HEK293 (cell line): ENCODE data around the gene NET1.

Source experiments
- ATF2 ChIP-seq: fragments of 450-650 bp; formaldehyde crosslinking; IDR thresholded peaks from 2 replicates; pipeline ENCODE4 v1.5.1; 2016; ENCODE audit warnings: missing biosample characterization, missing genetic modification characterization, low read depth
- BCL6B ChIP-seq: fragments of 450-650 bp; formaldehyde crosslinking; IDR thresholded peaks from 2 replicates; pipeline ENCODE4 v1.5.1; 2017; ENCODE audit warnings: missing biosample characterization, missing genetic modification characterization
- HOXC10 ChIP-seq: sonication (generic); formaldehyde crosslinking; IDR thresholded peaks from 2 replicates; pipeline ENCODE4 v1.8.1; 2023; ENCODE audit warnings: mild to moderate bottlenecking, missing genetic modification reagents
- HOXD13 ChIP-seq: sonication (generic); formaldehyde crosslinking; IDR thresholded peaks from 2 replicates; pipeline ENCODE4 v1.8.0; 2022; ENCODE audit warnings: missing genetic modification reagents, borderline replicate concordance
- INSM2 ChIP-seq: fragments of 450-650 bp; formaldehyde crosslinking; IDR thresholded peaks from 2 replicates; pipeline ENCODE4 v1.5.1; 2016; ENCODE audit warnings: missing biosample characterization, missing genetic modification characterization
- KLF16 ChIP-seq: fragments of 450-650 bp; formaldehyde crosslinking; IDR thresholded peaks from 2 replicates; pipeline ENCODE4 v1.5.1; 2017; ENCODE audit warnings: missing biosample characterization, missing genetic modification characterization
- KLF17 ChIP-seq: fragments of 450-650 bp; formaldehyde crosslinking; IDR thresholded peaks from 2 replicates; pipeline ENCODE4 v1.5.1; 2016; ENCODE audit warnings: missing biosample characterization, missing genetic modification characterization
- OVOL3 ChIP-seq: fragments of 450-650 bp; formaldehyde crosslinking; IDR thresholded peaks from 2 replicates; pipeline ENCODE4 v1.5.1; 2016; ENCODE audit warnings: missing biosample characterization, missing genetic modification characterization
- RBAK ChIP-seq: fragments of 450-650 bp; formaldehyde crosslinking; IDR thresholded peaks from 2 replicates; pipeline ENCODE4 v1.5.1; 2016; ENCODE audit warnings: missing biosample characterization, missing genetic modification characterization
- WT1 ChIP-seq: fragments of 450-650 bp; formaldehyde crosslinking; IDR thresholded peaks from 2 replicates; pipeline ENCODE4 v1.5.1; 2016; ENCODE audit warnings: missing biosample characterization, missing genetic modification characterization
- ZBTB17 ChIP-seq: fragments of 450-650 bp; formaldehyde crosslinking; IDR thresholded peaks from 2 replicates; pipeline ENCODE4 v1.5.1; 2016; ENCODE audit warnings: missing biosample characterization, missing genetic modification characterization
- ZBTB20 ChIP-seq: fragments of 450-650 bp; formaldehyde crosslinking; IDR thresholded peaks from 2 replicates; pipeline ENCODE4 v1.5.1; 2016; ENCODE audit warnings: missing biosample characterization, missing genetic modification characterization
- ZBTB44 ChIP-seq: fragments of 450-650 bp; IDR thresholded peaks from 2 replicates; pipeline ENCODE4 v1.5.1; 2018; ENCODE audit warnings: missing biosample characterization, mild to moderate bottlenecking, missing genetic modification characterization
- ZBTB7A ChIP-seq: fragments of 450-650 bp; formaldehyde crosslinking; IDR thresholded peaks from 2 replicates; pipeline ENCODE4 v1.5.1; 2016; ENCODE audit warnings: low read depth, missing biosample characterization, missing genetic modification characterization
- ZBTB8A ChIP-seq: fragments of 450-650 bp; formaldehyde crosslinking; IDR thresholded peaks from 2 replicates; pipeline ENCODE4 v1.5.1; 2016; ENCODE audit warnings: missing biosample characterization, missing genetic modification characterization
- ZNF121 ChIP-seq: fragments of 450-650 bp; formaldehyde crosslinking; IDR thresholded peaks from 2 replicates; pipeline ENCODE4 v1.5.1; 2016; ENCODE audit warnings: missing biosample characterization, missing genetic modification characterization
- ZNF133 ChIP-seq: fragments of 450-650 bp; formaldehyde crosslinking; IDR thresholded peaks from 2 replicates; pipeline ENCODE4 v1.5.1; 2016; ENCODE audit warnings: missing biosample characterization, missing genetic modification characterization
- ZNF174 ChIP-seq: fragments of 450-650 bp; formaldehyde crosslinking; IDR thresholded peaks from 2 replicates; pipeline ENCODE4 v1.5.0; 2017; ENCODE audit warnings: missing biosample characterization, mild to moderate bottlenecking, missing genetic modification characterization
- ZNF211 ChIP-seq: fragments of 450-650 bp; formaldehyde crosslinking; IDR thresholded peaks from 2 replicates; pipeline ENCODE4 v1.5.1; 2016; ENCODE audit warnings: low read depth, missing biosample characterization, missing genetic modification characterization
- ZNF302 ChIP-seq: fragments of 450-650 bp; formaldehyde crosslinking; IDR thresholded peaks from 2 replicates; pipeline ENCODE4 v1.5.1; 2016; ENCODE audit warnings: missing biosample characterization, missing genetic modification characterization, low read depth
- ZNF311 ChIP-seq: fragments of 450-650 bp; formaldehyde crosslinking; IDR thresholded peaks from 2 replicates; pipeline ENCODE4 v1.5.1; 2017; ENCODE audit warnings: missing biosample characterization, missing genetic modification characterization, borderline replicate concordance
- ZNF394 ChIP-seq: fragments of 450-650 bp; formaldehyde crosslinking; IDR thresholded peaks from 2 replicates; pipeline ENCODE4 v1.5.1; 2016; ENCODE audit warnings: missing biosample characterization, missing genetic modification characterization, mild to moderate bottlenecking, moderate library complexity, borderline replicate concordance
- ZNF501 ChIP-seq: fragments of 450-650 bp; formaldehyde crosslinking; IDR thresholded peaks from 2 replicates; pipeline ENCODE4 v1.5.1; 2016; ENCODE audit warnings: missing biosample characterization, missing genetic modification characterization
- ZNF530 ChIP-seq: fragments of 450-650 bp; formaldehyde crosslinking; IDR thresholded peaks from 2 replicates; pipeline ENCODE4 v1.5.1; 2016; ENCODE audit warnings: low read depth, missing biosample characterization, missing genetic modification characterization
- ZNF544 ChIP-seq: fragments of 450-650 bp; formaldehyde crosslinking; IDR thresholded peaks from 2 replicates; pipeline ENCODE4 v1.5.0; 2017; ENCODE audit warnings: missing biosample characterization, missing genetic modification characterization
- ZNF558 ChIP-seq: fragments of 450-650 bp; formaldehyde crosslinking; IDR thresholded peaks from 2 replicates; pipeline ENCODE4 v1.5.1; 2016; ENCODE audit warnings: missing biosample characterization, missing genetic modification characterization
- ZNF561 ChIP-seq: fragments of 450-650 bp; IDR thresholded peaks from 2 replicates; pipeline ENCODE4 v1.5.1; 2018; ENCODE audit warnings: missing biosample characterization, missing genetic modification characterization, borderline replicate concordance
- ZNF571 ChIP-seq: fragments of 450-650 bp; formaldehyde crosslinking; IDR thresholded peaks from 2 replicates; pipeline ENCODE4 v1.5.0; 2017; ENCODE audit warnings: missing biosample characterization, missing genetic modification characterization
- ZNF600 ChIP-seq: fragments of 450-650 bp; formaldehyde crosslinking; IDR thresholded peaks from 2 replicates; pipeline ENCODE4 v1.5.1; 2016; ENCODE audit warnings: missing biosample characterization, missing genetic modification characterization
- ZNF621 ChIP-seq: fragments of 450-650 bp; formaldehyde crosslinking; IDR thresholded peaks from 2 replicates; pipeline ENCODE4 v1.5.1; 2017; ENCODE audit warnings: missing biosample characterization, missing genetic modification characterization
- ZNF654 ChIP-seq: fragments of 450-650 bp; formaldehyde crosslinking; IDR thresholded peaks from 2 replicates; pipeline ENCODE4 v1.5.1; 2016; ENCODE audit warnings: low read depth, missing biosample characterization, missing genetic modification characterization
- ZNF692 ChIP-seq: fragments of 450-650 bp; formaldehyde crosslinking; IDR thresholded peaks from 2 replicates; pipeline ENCODE4 v1.5.1; 2016; ENCODE audit warnings: missing biosample characterization, missing genetic modification characterization
- ZNF701 ChIP-seq: fragments of 450-650 bp; formaldehyde crosslinking; IDR thresholded peaks from 2 replicates; pipeline ENCODE4 v1.5.1; 2016; ENCODE audit warnings: missing biosample characterization, missing genetic modification characterization
- ZNF747 ChIP-seq: fragments of 450-650 bp; formaldehyde crosslinking; IDR thresholded peaks from 2 replicates; pipeline ENCODE4 v1.5.1; 2016; ENCODE audit warnings: missing biosample characterization, missing genetic modification characterization
- ZNF843 ChIP-seq: fragments of 450-650 bp; formaldehyde crosslinking; IDR thresholded peaks from 2 replicates; pipeline ENCODE4 v1.5.1; 2016; ENCODE audit warnings: missing biosample characterization, missing genetic modification characterization

NET1 gene

GRCh38 chr10:5446390-5446926, 34.1 kb downstream of the NET1 start (continued):
- TF ChIP-seq ZNF692: peak; percentile 61
- TF ChIP-seq ZNF561 (tag by site-specific recombination): no peak; the same call in 1 of the 2 replicates
- TF ChIP-seq INSM2 (tag by site-specific recombination): no peak
- no peak for TF ChIP-seq ZNF133 (tag by site-specific recombination)
- TF ChIP-seq ZNF394 (tag by site-specific recombination): peak; percentile 38; the same call in 1 of the 2 replicates
- TF ChIP-seq ZNF501: no peak
- TF ChIP-seq ZNF121 (tag by site-specific recombination): no peak
- TF ChIP-seq ATF2 (tag by site-specific recombination): no peak
- TF ChIP-seq ZBTB17 (tag by site-specific recombination): peak; percentile 80
- no peak for TF ChIP-seq ZNF654 (tag by site-specific recombination)
- no peak for TF ChIP-seq HOXD13 (CRISPR knock-in tag)
- TF ChIP-seq WT1 (tag by site-specific recombination): no peak
- no peak for TF ChIP-seq ZNF544 (tag by site-specific recombination)
- TF ChIP-seq ZNF571 (tag by site-specific recombination): no peak
- no peak for TF ChIP-seq ZNF747 (tag by site-specific recombination)
- TF ChIP-seq RBAK (tag by site-specific recombination): no peak
- TF ChIP-seq ZNF311 (tag by site-specific recombination): no peak
- no peak; the same call in 1 of the 2 replicates for TF ChIP-seq ZBTB8A (tag by site-specific recombination)
- TF ChIP-seq ZNF558 (tag by site-specific recombination): no peak
- no peak for TF ChIP-seq ZNF530
- TF ChIP-seq ZNF211: no peak
- TF ChIP-seq ZNF600 (tag by site-specific recombination): peak; percentile 41; the same call in 1 of the 2 replicates
- TF ChIP-seq ZNF843 (tag by site-specific recombination): no peak
- TF ChIP-seq BCL6B: no peak
- TF ChIP-seq ZBTB44 (tag by site-specific recombination): no peak
- no peak for TF ChIP-seq ZBTB7A (tag by site-specific recombination)
- no peak for TF ChIP-seq HOXC10 (CRISPR knock-in tag)
- TF ChIP-seq ZNF621 (tag by site-specific recombination): no peak
- TF ChIP-seq ZNF174: no peak
- TF ChIP-seq ZBTB20: no peak
- no peak for TF ChIP-seq ZNF701 (tag by site-specific recombination)
- peak; percentile 44; the same call in 1 of the 2 replicates for TF ChIP-seq KLF17 (tag by site-specific recombination)
- no peak for TF ChIP-seq OVOL3 (tag by site-specific recombination)
- TF ChIP-seq ZNF302 (tag by site-specific recombination): no peak
- TF ChIP-seq KLF16 (tag by site-specific recombination): 0 out of 2 replicates have a peak, but pooled peaks have one; percentile 42
